Thyroid gland (tissue), 4 donors: Measurements from ENCODE around the gene KBTBD12.

Source experiments
- POLR2A ChIP-seq, 2 donors: fragments of 450-650 bp; IDR thresholded peaks; one replicate each; pipeline ENCODE4 v1.6.1; 2017; ENCODE audit warnings: antibody characterized with exemption in 2 of 2, mild to moderate bottlenecking in 2 of 2, moderate library complexity in 1 of 2
- TF ChIP-seq, protein P1 (sequence below), 6 experiments: fragments of 200-600 bp in 3 of 6; fragments of 450-650 bp in 3 of 6; sonication (generic) in 3 of 6; IDR thresholded peaks; one replicate each; pipeline ENCODE4 v1.5.1; 2016 to 2019; ENCODE audit warnings: antibody characterized with exemption in 6 of 6, mild to moderate bottlenecking in 2 of 6, inconsistent platforms in 1 of 6, moderate library complexity in 1 of 6

DNA sequence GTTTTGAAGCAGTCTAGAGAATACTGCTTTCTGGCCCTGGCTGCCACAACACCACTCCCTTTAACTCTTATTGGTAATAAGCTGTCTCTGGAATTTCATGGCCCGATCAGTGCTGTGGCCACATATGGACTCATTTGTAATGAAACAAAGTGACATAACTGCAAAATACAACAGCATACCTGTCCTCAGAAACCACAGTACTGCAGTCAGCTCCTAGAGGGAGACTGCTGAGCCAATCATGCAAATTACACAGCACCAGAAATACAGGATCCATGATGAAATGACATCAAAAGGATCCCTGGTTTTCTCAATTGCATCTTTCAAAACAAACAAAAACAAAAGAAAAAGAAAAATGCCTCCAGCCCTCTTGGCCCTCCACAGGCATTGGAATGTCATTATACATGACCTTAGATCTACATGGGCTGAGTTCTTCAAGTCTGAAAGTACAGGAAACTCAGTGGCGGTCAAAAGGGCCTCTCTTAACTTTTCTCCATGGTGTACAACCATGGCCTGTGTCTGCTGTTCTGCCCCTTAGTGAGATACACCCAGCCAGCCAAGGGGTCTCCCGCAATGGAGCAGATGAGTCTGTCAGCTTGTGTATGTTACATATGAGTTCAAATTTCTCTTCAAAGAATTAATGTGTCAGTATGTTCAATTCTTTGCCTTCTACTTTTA lies 24.9 kb upstream of the KBTBD12 start:
- TF ChIP-seq POLR2A (IDR thresholded peaks at IDR 0.05), result no peak
- TF ChIP-seq, protein P1, sequence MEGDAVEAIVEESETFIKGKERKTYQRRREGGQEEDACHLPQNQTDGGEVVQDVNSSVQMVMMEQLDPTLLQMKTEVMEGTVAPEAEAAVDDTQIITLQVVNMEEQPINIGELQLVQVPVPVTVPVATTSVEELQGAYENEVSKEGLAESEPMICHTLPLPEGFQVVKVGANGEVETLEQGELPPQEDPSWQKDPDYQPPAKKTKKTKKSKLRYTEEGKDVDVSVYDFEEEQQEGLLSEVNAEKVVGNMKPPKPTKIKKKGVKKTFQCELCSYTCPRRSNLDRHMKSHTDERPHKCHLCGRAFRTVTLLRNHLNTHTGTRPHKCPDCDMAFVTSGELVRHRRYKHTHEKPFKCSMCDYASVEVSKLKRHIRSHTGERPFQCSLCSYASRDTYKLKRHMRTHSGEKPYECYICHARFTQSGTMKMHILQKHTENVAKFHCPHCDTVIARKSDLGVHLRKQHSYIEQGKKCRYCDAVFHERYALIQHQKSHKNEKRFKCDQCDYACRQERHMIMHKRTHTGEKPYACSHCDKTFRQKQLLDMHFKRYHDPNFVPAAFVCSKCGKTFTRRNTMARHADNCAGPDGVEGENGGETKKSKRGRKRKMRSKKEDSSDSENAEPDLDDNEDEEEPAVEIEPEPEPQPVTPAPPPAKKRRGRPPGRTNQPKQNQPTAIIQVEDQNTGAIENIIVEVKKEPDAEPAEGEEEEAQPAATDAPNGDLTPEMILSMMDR (IDR thresholded peaks at IDR 0.05), result no peak
